Measurements from ENCODE around the gene PARM1. TPM values are rescaled to one million over a fixed set of nuclear protein-coding genes. Genes with fewer than 3 reads are reported as not detected.

PARM1 gene
- total RNA-seq, 1 donor from 2014 or later: not detected

- DNase-seq (ENCODE audit: low read depth) (no peak), FAIRE-seq (no peak)
- no peak for TF ChIP-seq CTCF (IDR thresholded peaks at IDR 0.05; ENCODE audit: insufficient read depth, low read length, severe bottlenecking)
- no peaks in the 10 kb centered on the region for H3K27me3 ChIP-seq (ENCODE audit: control insufficient read depth, insufficient read depth, low read length)
- H3K36me3 ChIP-seq (ENCODE audit: control insufficient read depth, insufficient read depth, low read length): no peaks in the 10 kb centered on the region
- no peak overlapping the region for H3K4me3 ChIP-seq (ENCODE audit: low read depth, low read length)
Measured at GRCh38 chr4:75003979-75004378, 71.1 kb downstream of the PARM1 start.

GRCh38 chr4:75004755-75005668 lies 72.1 kb downstream of the PARM1 start:
- H3K4me3 ChIP-seq (ENCODE audit: low read depth, low read length): no peak overlapping the region
- H3K27me3 ChIP-seq (ENCODE audit: control insufficient read depth, insufficient read depth, low read length): no peaks in the 10 kb centered on the region
- no peak for TF ChIP-seq CTCF (IDR thresholded peaks at IDR 0.05; ENCODE audit: insufficient read depth, low read length, severe bottlenecking)
- no peaks in the 10 kb centered on the region for H3K36me3 ChIP-seq (ENCODE audit: control insufficient read depth, insufficient read depth, low read length)
- FAIRE-seq (peak; percentile 23), DNase-seq (ENCODE audit: low read depth) (peak; percentile 26)

GRCh38 chr4:75005727-75006126 lies 72.8 kb downstream of the PARM1 start:
- FAIRE-seq: no peak
- Histone ChIP-seq H3K36me3 (ENCODE audit: control insufficient read depth, insufficient read depth, low read length) (no peaks in the 10 kb centered on the region), H3K4me3 (ENCODE audit: low read depth, low read length) (no peak overlapping the region), H3K27me3 (ENCODE audit: control insufficient read depth, insufficient read depth, low read length) (no peaks in the 10 kb centered on the region)
- TF ChIP-seq CTCF (IDR thresholded peaks at IDR 0.05; ENCODE audit: insufficient read depth, low read length, severe bottlenecking): no peak
- DNase-seq (ENCODE audit: low read depth): no peak

GRCh38 chr4:75007891-75008290 lies 75.0 kb downstream of the PARM1 start:
- Histone ChIP-seq H3K27me3 (ENCODE audit: control insufficient read depth, insufficient read depth, low read length) (no peaks in the 10 kb centered on the region), H3K36me3 (ENCODE audit: control insufficient read depth, insufficient read depth, low read length) (no peaks in the 10 kb centered on the region), H3K4me3 (ENCODE audit: low read depth, low read length) (no peak overlapping the region)
- TF ChIP-seq CTCF (IDR thresholded peaks at IDR 0.05; ENCODE audit: insufficient read depth, low read length, severe bottlenecking): no peak
- no peak for DNase-seq (ENCODE audit: low read depth)
- FAIRE-seq: no peak

GRCh38 chr4:75009138-75009537 lies 76.2 kb downstream of the PARM1 start:
- DNase-seq (ENCODE audit: low read depth) (no peak), FAIRE-seq (no peak)
- H3K4me3 ChIP-seq (ENCODE audit: low read depth, low read length): no peak overlapping the region
- no peaks in the 10 kb centered on the region for H3K27me3 ChIP-seq (ENCODE audit: control insufficient read depth, insufficient read depth, low read length)
- no peaks in the 10 kb centered on the region for H3K36me3 ChIP-seq (ENCODE audit: control insufficient read depth, insufficient read depth, low read length)
- no peak for TF ChIP-seq CTCF (IDR thresholded peaks at IDR 0.05; ENCODE audit: insufficient read depth, low read length, severe bottlenecking)
